GM19463 (cell line): ENCODE data around the gene BTD.

Experiments
- ATAC-seq: cut with Tn5 transposase; IDR thresholded peaks from one replicate; pipeline ENCODE4 v1.9.1; 2021; ENCODE audit warnings: mild to moderate bottlenecking, moderate library complexity; ENCODE audit not compliant: unreplicated experiment

The BTD gene

DNA sequence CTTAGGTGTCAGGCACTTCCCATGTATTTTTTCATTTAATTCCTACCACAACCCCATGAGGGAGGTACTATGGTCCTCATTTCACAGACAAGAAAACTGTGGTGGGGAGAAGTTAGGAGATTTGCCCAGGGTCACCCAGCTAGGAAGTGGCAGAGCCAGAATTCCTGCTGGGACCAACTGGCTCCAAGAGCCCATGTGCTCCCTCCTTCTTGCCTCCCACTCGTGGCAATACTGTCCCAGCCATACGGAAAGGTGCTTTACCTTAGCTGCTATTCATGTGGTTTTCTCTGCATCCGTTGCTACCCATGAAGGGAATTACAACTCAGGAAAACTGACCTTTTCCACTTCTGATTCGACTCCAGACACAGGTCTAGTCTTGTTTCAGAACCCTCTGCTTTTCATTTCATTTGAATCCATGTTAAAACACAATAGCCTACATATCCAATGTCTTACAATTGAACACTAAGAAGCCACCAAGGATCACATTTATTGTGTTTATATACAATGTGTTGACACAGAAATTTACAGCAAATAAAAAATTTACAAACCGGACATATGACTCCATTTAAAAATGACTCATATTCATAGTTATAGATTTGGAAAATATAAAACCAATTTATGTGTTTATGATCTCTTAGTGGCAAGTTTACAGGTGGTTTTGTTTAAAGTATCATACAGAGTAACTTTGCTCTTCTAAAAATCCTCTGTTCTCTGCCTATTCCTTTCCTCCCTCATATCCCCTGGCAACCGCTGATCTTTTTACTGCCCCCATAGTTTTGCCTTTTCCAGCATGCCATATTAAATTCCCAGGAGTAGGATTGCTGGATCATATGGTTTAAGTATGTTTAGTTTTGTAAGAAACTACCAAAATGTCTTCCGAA lies 58.8 kb downstream of the BTD start:
- no peak for ATAC-seq

DNA sequence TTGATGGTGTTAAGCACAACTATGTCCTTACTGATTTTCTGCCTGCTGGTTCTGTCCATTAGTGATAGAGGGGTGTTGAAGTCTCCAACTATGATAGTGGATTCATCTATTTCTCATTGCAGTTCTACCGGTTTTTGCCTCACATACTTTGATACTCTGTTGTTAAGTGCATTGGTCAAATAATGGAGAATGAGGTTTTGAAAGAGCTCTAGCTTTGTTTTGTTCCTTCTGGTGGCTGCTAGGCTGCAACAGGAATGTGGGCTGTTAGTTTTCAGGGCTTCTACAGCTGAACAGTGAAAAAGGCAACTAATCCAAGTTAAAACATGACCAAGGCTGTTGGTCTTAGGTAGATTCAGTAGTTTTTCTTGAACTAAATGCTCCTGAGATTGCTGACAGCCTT lies 62.6 kb downstream of the BTD start:
- ATAC-seq = no peak

DNA sequence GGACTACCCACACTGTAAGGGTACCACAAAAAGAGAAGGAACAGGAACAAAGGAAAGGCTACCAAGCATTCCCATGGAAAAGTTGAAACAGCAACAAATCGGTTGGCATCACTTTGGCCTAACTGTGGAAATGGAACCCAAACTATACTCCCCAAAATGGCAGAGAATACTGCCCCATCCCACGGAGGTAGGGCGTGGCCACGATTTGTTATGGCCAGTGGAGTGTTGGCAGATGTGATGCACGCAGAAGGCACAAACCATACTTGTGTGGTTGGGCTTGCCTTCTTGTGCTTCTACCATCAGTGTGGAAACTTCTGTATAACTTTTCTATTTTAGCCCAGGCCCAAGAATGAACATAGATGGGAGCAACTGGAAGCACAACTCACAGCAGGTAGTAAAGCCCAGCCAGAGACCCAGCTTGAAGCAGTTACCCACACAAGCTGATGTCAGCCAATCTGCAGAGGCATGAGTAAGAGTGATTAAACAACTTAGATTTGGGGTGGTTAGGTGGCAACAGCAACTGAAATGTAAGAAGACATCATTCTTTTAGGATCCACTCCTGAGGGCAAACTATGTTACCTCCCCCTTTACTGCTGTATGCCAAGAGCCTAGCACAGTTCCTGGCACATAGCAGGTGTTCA lies 64.1 kb downstream of the BTD start:
- ATAC-seq = no peak

DNA sequence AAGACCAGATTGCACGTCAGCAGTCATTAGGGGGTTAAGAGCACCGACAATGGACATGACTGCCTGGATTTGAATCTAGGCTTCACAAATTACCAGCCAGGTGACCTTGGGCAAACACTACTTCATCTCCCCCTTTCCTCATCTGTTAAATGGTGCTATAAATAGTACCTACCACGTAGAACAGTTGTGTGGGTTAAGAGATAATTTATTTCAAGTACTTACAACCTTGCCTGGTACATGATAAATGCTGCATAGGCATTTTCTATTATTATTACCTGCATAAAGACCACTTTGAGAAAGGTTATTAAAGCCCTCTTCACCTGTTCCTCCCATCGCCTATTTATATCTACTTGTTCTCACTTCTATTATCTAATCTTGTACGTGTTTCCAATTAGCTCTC lies 64.7 kb downstream of the BTD start:
- ATAC-seq = no peak

DNA sequence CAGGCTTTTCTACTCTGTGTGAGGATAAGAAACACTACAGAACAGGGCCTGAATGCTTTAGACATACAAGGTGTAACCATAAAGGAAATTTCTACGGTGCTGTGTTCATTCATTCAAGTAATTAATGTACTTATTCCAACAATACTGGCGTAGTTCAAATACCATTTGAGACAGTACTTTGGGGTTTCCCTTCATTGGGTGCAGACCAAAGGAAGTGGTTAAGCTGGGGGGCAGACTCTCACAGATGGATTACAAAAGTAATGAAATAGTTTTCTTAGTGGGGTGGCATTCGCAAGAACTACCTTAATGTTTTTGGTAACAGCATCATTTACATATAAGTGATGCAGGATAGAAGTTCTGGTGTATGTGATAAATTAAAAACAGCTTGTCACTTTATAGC lies 65.9 kb downstream of the BTD start:
- no peak for ATAC-seq

DNA sequence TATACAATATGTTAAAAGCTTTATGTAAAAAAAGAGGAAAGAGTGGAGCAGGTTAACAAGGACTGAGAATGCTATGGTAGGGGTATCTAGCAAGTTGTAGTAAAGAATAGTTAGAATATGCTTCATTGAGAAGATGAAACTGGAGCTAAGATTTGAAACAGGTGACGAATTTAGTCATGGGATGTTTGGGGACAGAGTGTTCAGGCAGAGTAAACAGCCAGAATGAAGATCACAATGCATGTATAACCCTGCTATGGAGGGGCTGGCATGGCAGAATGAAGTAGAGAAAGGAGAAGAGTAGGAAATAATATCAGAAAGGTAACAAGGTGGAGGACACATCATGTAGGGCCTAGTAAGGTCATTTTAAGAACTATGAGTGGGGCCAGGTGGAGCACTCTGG lies 72.0 kb downstream of the BTD start:
- ATAC-seq = no peak

DNA sequence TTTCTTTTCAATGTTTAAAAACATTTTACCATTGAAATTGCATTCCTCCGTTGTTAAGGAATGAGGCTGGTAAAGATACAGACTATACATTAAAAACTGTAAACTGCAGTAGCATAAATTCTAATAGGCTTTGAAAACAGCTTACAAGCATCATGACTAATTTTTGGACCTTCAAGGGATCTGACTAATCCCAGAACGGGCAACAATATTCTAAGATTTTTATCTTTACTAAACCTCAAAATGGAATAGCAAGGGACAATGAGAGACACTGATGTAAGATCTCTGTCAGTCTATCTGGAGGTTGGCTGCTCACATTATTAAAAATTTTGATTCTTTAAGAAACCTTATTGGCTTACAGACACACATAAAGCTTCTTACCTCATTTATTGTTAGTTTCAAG lies 74.7 kb downstream of the BTD start:
- ATAC-seq = no peak

DNA sequence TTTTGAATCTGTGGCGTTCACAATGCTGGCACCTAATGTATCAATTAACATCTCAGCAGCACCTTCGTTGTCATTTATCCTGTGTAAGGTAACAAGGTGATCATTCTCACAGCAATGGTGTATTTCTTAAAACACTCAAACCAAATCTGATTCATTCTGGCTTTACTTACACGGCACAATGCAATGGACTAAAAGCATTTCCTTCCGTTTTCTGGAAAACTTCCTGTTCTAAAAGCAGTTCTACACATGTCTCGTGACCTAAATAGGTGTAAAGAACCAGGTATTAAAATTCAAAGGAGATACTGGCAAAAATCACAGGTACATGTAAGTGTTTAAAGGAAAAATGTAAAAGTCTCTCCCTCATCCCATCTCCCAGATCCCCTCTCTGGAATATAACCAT lies 77.8 kb downstream of the BTD start:
- no peak for ATAC-seq

DNA sequence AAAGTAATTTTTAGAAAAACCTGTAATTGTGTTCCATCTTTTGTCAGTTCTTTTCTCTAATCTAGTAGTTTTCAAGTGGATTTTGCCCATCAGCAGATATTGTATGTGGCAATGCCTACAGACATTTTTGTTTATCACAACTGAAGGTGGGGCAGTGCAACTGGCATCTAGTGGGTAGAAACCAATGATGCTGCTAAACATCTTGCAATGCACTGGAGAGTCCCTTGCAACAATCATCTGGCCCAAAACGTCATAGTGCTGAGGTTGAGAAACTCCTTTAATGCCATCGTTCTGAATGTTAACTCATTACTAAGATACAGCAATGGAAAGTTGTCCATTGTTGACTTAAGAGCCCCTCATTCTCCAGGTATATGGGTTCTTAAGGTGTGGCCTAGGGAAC lies 80.1 kb downstream of the BTD start:
- no peak for ATAC-seq

DNA sequence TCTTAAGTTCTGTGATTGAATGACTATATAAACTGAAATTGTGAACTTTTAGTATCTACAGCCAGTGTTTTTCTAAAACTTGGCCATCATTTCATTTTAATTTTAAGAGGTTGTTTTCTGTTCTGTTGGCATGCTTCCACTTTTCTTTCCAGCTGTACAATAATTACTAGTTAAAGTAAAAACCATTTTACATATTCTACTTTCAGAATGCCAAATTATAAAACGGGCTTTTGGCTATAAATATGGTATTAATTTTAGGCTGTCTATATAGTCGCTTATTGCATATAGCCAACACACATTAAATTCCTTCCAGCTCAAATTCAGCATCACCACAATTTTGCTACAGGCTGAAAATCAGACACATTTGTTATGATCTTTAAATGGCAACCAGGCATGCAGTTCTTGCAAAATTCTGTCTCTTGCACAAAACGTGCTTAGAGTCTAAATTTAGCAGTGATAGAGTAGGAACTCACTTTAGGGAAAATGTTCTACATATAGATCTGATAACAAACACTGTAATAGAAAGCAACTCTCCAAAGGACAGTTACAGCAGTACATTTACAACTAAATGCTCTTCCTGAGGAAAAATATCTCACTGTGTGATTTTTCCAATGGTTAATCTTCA lies 81.1 kb downstream of the BTD start:
- no peak for ATAC-seq

DNA sequence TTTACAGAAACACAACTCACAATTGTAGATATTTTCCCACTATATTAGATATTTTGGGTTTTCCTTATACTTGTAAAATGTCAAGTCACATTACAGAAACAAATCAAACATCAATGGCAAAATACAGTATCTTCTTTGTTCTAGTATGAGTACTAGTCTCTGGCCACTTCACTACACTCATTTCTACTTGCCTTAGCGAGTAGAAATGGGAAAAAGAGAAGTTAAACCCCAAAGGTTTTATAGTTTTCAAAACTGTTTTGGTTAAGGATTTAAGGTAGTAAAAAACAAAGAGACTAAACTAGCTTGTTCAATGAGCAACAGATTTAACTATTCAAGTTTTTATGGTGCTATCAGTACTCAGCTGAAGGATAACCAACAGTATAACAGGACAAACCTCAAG lies 81.7 kb downstream of the BTD start:
- no peak for ATAC-seq

DNA sequence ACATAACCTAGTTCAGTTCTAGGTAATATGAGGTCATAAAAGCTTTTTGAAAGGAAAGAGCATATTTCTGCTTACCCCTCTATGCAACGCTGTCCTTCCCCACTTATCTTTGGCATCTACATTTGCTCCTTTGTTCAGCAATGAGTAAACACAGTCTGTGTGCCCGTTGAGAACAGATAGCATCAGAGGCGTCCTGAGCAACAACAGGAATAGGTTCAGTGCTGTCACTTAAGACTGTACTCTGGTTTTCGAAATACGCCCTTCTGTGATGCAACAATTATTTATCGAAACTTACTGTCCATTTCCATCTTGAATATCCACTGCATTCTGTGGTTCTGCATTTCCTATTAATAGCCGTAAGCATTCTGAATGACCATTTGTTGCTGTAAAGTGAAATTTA lies 84.4 kb downstream of the BTD start:
- no peak for ATAC-seq

DNA sequence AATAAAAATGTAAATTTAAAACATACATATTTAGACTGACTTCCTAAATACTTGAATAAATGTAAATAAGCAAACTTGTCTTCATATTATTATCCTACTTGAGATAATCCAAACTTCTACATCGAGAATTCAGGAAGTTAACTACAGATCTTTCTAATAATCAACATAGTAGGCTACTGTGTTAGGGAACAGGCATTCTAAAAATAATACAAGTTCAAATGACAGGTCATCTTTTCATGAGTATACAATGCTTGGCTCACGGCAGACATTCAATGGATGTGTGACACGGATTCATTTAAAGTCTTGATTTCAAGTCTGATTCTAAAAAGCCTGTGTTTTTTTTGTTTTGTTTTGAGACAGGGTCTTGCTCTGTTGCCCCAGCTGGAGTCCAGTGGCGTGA lies 88.7 kb downstream of the BTD start:
- ATAC-seq = no peak

DNA sequence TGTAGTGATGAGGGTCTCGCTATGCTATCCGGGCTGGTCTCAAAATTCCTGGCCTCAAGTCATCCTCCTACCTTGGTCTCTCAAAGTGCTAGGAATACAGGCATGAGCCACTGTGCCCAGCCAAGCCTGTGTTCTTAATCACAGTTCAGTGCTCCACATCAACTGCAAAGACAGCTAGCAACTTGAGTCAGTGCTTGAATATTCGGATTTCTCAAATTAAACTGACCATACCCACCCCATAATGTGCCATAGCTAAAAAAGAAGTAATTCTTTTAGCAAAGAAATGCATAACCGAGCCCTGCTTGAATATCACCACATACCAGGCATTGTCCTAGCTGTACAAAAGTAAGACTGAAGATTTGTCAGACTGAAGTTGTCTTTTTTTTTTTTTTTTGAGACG lies 89.2 kb downstream of the BTD start:
- no peak for ATAC-seq

DNA sequence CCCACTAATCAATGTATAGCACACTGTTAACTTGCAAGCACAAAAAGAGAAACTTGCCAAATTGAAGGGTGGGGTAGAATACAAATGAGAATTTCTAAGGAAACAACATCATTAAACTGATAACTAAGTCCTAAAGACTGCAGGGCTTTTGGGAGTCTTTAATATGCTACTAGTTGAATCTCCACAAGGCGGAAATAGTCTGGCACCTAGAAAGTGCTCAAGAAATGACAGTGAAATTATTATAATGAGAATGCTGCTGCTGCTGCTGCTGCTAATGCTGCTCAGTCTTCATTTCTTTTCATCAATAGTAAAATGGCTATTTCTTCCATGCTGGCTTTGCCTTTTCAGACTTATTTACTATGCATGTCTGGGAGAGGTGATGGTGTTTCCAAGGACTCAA lies 91.8 kb downstream of the BTD start:
- ATAC-seq = no peak

DNA sequence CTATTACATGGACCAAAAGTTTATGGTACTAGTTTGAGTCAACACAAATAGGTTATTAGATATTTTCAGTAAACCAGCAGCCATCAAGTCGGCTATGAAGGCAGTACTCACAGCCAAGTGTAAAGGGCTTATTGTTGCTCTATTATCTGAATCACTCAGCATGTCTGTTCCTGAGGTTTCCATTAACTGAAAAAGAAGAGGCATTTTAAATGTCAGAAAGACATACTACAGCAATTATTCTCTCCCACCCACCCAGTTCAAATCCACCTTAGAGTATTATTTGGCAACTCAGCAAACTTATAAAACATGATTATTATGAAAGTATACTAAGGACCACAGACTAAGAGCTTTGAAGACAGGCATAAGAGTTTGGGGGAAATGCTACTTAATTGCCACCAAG lies 93.1 kb downstream of the BTD start:
- ATAC-seq = no peak
